HG03064 (cell line): ENCODE data around the gene SLC15A3.

Source experiments
- ATAC-seq: cut with Tn5 transposase; IDR thresholded peaks from one replicate; pipeline ENCODE4 v1.9.1; 2021; ENCODE audit warnings: low read depth; ENCODE audit not compliant: unreplicated experiment

SLC15A3 gene

GRCh38 chr11:60947700-60948099 lies 4.3 kb downstream of the SLC15A3 start:
- ATAC-seq, result no peak

GRCh38 chr11:60946601-60947264 lies 5.2 kb downstream of the SLC15A3 start:
- no peak for ATAC-seq

GRCh38 chr11:60945295-60945667 lies 6.7 kb downstream of the SLC15A3 start:
- no peak for ATAC-seq

GRCh38 chr11:60944490-60945294 lies 7.3 kb downstream of the SLC15A3 start:
- no peak for ATAC-seq

GRCh38 chr11:60942970-60943565 lies 8.9 kb downstream of the SLC15A3 start:
- ATAC-seq, result no peak

- no peak for ATAC-seq
Observed at GRCh38 chr11:60942219-60942618, 9.8 kb downstream of the SLC15A3 start.

- no peak for ATAC-seq
Observed at GRCh38 chr11:60941371-60942119, 10.4 kb downstream of the SLC15A3 start.

GRCh38 chr11:60939855-60940254 lies 12.1 kb downstream of the SLC15A3 start:
- ATAC-seq, result no peak

- no peak for ATAC-seq
Observed at GRCh38 chr11:60939301-60939700, 12.7 kb downstream of the SLC15A3 start.

- no peak for ATAC-seq
Observed at GRCh38 chr11:60938500-60938899, 13.5 kb downstream of the SLC15A3 start.

- ATAC-seq, result no peak
Observed at GRCh38 chr11:60937811-60938210, 14.2 kb downstream of the SLC15A3 start.

GRCh38 chr11:60937144-60937527 lies 14.8 kb downstream of the SLC15A3 start:
- no peak for ATAC-seq

- no peak for ATAC-seq
Observed at GRCh38 chr11:60936467-60937143, 15.4 kb downstream of the SLC15A3 start.

- ATAC-seq, result no peak
Observed at GRCh38 chr11:60935676-60936442, 16.1 kb downstream of the SLC15A3 start.

- ATAC-seq, result no peak
Observed at GRCh38 chr11:60934790-60935605, 17.0 kb downstream of the SLC15A3 start.

- no peak for ATAC-seq
Observed at GRCh38 chr11:60934124-60934789, 17.7 kb downstream of the SLC15A3 start.

- ATAC-seq, result no peak
Observed at GRCh38 chr11:60933416-60934123, 18.4 kb downstream of the SLC15A3 start.
